HepG2 (cell line): ENCODE measurements around the gene AWAT2. TPM values are rescaled to one million over a fixed set of nuclear protein-coding genes. Genes with fewer than 3 reads are reported as not detected.

ENCODE experiments used
- ATAC-seq: fragments of 200-7000 bp; cut with Tn5 transposase; 3 replicates; pipeline ENCODE4 v1.9.1; 2020; ENCODE audit warnings: mild to moderate bottlenecking, moderate library complexity
- BruUV-seq: library from RNA; stranded (reverse); fragments of 400-500 nt; replicated peaks from 2 replicates; lab custom pipeline; 2021; lab: Mats Ljungman, UMichigan
- CTCF ChIA-PET: fragments of 300-600 bp; formaldehyde crosslinking; extraction: SDS; loops from one replicate; lab custom pipeline; 2021; ENCODE audit warnings: low total read pairs, inconsistent platforms, low intra/inter-chr PET ratio; lab: Yijun Ruan, JAX
- POLR2A ChIA-PET: fragments of 350-600 bp; sonication (Branson Sonifier 250); formaldehyde crosslinking; loops from one replicate; lab custom pipeline; 2020; ENCODE audit warnings: antibody characterized with exemption, inconsistent platforms; lab: Yijun Ruan, JAX
- DNase-seq: peaks from one replicate; pipeline ENCODE4 v3.0.0-alpha.2; 2015; ENCODE audit warnings: low spot score
- FAIRE-seq: peaks from 3 replicates; lab custom pipeline; 2011; peaks lifted over from hg19 to GRCh38; lab: Jason Lieb, UNC
- H2AFZ ChIP-seq: one replicate; pipeline ENCODE4 v1.6.1; 2011; ENCODE audit warnings: low read length, inconsistent platforms
- H3K27ac ChIP-seq: fragments of 300-600 bp; 3 replicates; pipeline ENCODE4 v1.8.0; 2011; ENCODE audit warnings: mixed run types, mild to moderate bottlenecking, mixed read lengths, low read length, inconsistent platforms; ENCODE audit not compliant: insufficient read depth; ENCODE audit errors: extremely low read length
- H3K27me3 ChIP-seq, 2 experiments: fragments of 200-600 bp in 1 of 2; 2 replicates in 1 of 2; 3 replicates in 1 of 2; pipeline versions ENCODE4 v1.6.0 to v1.8.0; 2011; ENCODE audit warnings: low read length in 2 of 2, mild to moderate bottlenecking in 2 of 2, moderate library complexity in 2 of 2, inconsistent platforms in 1 of 2; ENCODE audit not compliant: insufficient read depth in 2 of 2, control insufficient read depth in 1 of 2
- H3K36me3 ChIP-seq, 2 experiments: fragments of 200-600 bp in 1 of 2; replicated peaks in 1 of 2; 2 replicates in 1 of 2; 3 replicates in 1 of 2; pipeline versions ENCODE4 v1.5.1 to v1.8.0; 2011; ENCODE audit warnings: low read length in 2 of 2, inconsistent platforms in 1 of 2; ENCODE audit not compliant: insufficient read depth in 2 of 2, control insufficient read depth in 1 of 2
- H3K4me1 ChIP-seq: 2 replicates; pipeline ENCODE4 v1.5.1; 2012; ENCODE audit warnings: low read length, inconsistent platforms; ENCODE audit not compliant: insufficient read depth
- H3K4me2 ChIP-seq: 2 replicates; pipeline ENCODE4 v1.6.0; 2011; ENCODE audit warnings: low read depth, low read length, inconsistent platforms
- H3K4me3 ChIP-seq, 3 experiments: fragments of 200-600 bp in 1 of 3; sonication (generic), shearing (Covaris generic) in 1 of 3; replicated peaks in 1 of 3; 2 replicates each; pipeline ENCODE4 v1.5.1; 2011 to 2016; ENCODE audit warnings: low read length in 3 of 3, inconsistent platforms in 2 of 3, low read depth in 2 of 3, mild to moderate bottlenecking in 2 of 3, control low read depth in 1 of 3, mixed read lengths in 1 of 3; ENCODE audit not compliant: insufficient read depth in 1 of 3
- H3K79me2 ChIP-seq: one replicate; pipeline ENCODE4 v1.6.1; 2011; ENCODE audit warnings: low read length, inconsistent platforms; ENCODE audit not compliant: insufficient read depth
- H3K9ac ChIP-seq: 2 replicates; pipeline ENCODE4 v1.6.0; 2011; ENCODE audit warnings: mild to moderate bottlenecking, low read depth, low read length, inconsistent platforms; ENCODE audit not compliant: insufficient read depth
- H3K9me3 ChIP-seq: 2 replicates; pipeline ENCODE4 v1.5.1; 2012; ENCODE audit warnings: mild to moderate bottlenecking, low read length
- H4K20me1 ChIP-seq: 2 replicates; pipeline ENCODE4 v1.6.0; 2011; ENCODE audit warnings: inconsistent platforms, mild to moderate bottlenecking, low read length, moderate library complexity; ENCODE audit not compliant: insufficient read depth
- ARID2 ChIP-seq: sonication (generic); formaldehyde crosslinking; IDR thresholded peaks from 2 replicates; pipeline ENCODE4 v1.8.1; 2022; ENCODE audit warnings: mild to moderate bottlenecking, missing genetic modification reagents, borderline replicate concordance
- RARA ChIP-seq: IDR thresholded peaks from 2 replicates; pipeline ENCODE4 v1.6.1; 2016; ENCODE audit warnings: missing genetic modification reagents, missing compliant biosample characterization
- ZFYVE20 ChIP-seq: sonication (generic); formaldehyde crosslinking; IDR thresholded peaks from 2 replicates; pipeline ENCODE4 v1.8.0; 2023; ENCODE audit warnings: low read depth, mild to moderate bottlenecking, moderate library complexity, missing genetic modification reagents, borderline replicate concordance
- WGBS: methylation state at CpG from one replicate; pipeline ENCODE4 v1.1.6; 2017; ENCODE audit warnings: low lambda C conversion rate; 5-methylcytosine and 5-hydroxymethylcytosine counted together
- in situ Hi-C: cut with HindIII; loops from 2 replicates; pipeline ENCODE4 v1.10.0; 2017; ENCODE audit warnings: low pct_unique_long_range_greater_than_20kb; ENCODE audit not compliant: extremely low pct_ligation_motif_present
- intact Hi-C: fragments of 100-400 bp; cut with micrococcal nuclease; formaldehyde crosslinking; loops from one replicate; pipeline ENCODE4 v1.10.0; 2022; ENCODE audit not compliant: unreplicated experiment
- polyA plus RNA-seq, 8 experiments: library from polyadenylated mRNA; depleted of rRNA in 3 of 8; stranded (reverse) in 7 of 8; unstranded in 1 of 8; fragments of >200 nt; fragmentation: Illumina TruSeq in 4 of 8; extraction: Trizol in 4 of 8; gene quantifications; 2 replicates each; pipeline versions ENCODE4 v1.2.1 to v1.2.3, GENCODE V29; 2011 to 2016; ENCODE audit warnings: low read depth in 4 of 8, missing spikeins in 1 of 8, mixed read lengths in 1 of 8; ENCODE audit not compliant: insufficient read depth in 1 of 8
- total RNA-seq, 5 experiments: library from RNA; depleted of rRNA; stranded (reverse); fragments of >200 nt; fragmentation: Illumina TruSeq; extraction: Trizol; gene quantifications; 2 replicates each; pipeline ENCODE4 v1.2.3, GENCODE V29; 2016; ENCODE audit warnings: low read depth in 1 of 5
- TF ChIP-seq, protein P1 (sequence below), 2 experiments: fragments of 450-650 bp in 1 of 2; sonication (generic) in 1 of 2; formaldehyde crosslinking in 1 of 2; IDR thresholded peaks; 2 replicates each; pipeline versions ENCODE4 v1.6.1 to v1.8.0; 2016 to 2022; ENCODE audit warnings: antibody characterized with exemption in 1 of 2, mild to moderate bottlenecking in 1 of 2, missing genetic modification reagents in 1 of 2
- TF ChIP-seq, protein P2 (sequence below): IDR thresholded peaks from 2 replicates; pipeline ENCODE4 v1.6.1; 2016; ENCODE audit warnings: missing compliant biosample characterization, missing genetic modification reagents, borderline replicate concordance
- TF ChIP-seq, protein P3 (sequence below): sonication (generic); formaldehyde crosslinking; IDR thresholded peaks from 2 replicates; pipeline ENCODE4 v1.4.0; 2020; ENCODE audit warnings: missing genetic modification reagents

The AWAT2 gene
- total and polyA plus RNA-seq, 2 of the 13 experiments (the other 11 are each of a cell fraction or from before 2014, with no cell fraction given), result not detected

DNA sequence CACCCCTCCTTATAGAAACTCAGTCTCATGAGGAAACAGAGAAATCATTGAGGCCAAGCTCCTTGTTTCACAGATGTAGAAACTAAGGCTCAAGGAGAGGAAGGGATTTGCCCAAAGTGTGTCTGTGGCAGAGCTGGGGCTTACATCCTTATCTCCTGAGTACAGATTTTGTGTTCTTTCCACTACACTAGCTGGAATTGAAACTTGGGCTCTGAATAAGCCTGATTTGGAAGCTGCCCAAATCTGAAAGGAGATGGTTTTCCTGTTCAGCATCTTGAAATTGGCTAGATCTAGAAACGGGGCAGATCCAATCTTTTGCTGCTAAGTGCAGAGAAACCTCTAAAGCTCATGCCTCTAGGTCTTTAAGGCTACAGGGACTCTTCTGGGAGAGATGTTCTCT is 24.3 kb downstream of the AWAT2 start (continued):
- TF ChIP-seq, protein P1, sequence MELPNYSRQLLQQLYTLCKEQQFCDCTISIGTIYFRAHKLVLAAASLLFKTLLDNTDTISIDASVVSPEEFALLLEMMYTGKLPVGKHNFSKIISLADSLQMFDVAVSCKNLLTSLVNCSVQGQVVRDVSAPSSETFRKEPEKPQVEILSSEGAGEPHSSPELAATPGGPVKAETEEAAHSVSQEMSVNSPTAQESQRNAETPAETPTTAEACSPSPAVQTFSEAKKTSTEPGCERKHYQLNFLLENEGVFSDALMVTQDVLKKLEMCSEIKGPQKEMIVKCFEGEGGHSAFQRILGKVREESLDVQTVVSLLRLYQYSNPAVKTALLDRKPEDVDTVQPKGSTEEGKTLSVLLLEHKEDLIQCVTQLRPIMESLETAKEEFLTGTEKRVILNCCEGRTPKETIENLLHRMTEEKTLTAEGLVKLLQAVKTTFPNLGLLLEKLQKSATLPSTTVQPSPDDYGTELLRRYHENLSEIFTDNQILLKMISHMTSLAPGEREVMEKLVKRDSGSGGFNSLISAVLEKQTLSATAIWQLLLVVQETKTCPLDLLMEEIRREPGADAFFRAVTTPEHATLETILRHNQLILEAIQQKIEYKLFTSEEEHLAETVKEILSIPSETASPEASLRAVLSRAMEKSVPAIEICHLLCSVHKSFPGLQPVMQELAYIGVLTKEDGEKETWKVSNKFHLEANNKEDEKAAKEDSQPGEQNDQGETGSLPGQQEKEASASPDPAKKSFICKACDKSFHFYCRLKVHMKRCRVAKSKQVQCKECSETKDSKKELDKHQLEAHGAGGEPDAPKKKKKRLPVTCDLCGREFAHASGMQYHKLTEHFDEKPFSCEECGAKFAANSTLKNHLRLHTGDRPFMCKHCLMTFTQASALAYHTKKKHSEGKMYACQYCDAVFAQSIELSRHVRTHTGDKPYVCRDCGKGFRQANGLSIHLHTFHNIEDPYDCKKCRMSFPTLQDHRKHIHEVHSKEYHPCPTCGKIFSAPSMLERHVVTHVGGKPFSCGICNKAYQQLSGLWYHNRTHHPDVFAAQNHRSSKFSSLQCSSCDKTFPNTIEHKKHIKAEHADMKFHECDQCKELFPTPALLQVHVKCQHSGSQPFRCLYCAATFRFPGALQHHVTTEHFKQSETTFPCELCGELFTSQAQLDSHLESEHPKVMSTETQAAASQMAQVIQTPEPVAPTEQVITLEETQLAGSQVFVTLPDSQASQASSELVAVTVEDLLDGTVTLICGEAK (IDR thresholded peaks at IDR 0.05), result no peak
- TF ChIP-seq, protein P1 (CRISPR knock-in tag; IDR thresholded peaks at IDR 0.05), result no peak

DNA sequence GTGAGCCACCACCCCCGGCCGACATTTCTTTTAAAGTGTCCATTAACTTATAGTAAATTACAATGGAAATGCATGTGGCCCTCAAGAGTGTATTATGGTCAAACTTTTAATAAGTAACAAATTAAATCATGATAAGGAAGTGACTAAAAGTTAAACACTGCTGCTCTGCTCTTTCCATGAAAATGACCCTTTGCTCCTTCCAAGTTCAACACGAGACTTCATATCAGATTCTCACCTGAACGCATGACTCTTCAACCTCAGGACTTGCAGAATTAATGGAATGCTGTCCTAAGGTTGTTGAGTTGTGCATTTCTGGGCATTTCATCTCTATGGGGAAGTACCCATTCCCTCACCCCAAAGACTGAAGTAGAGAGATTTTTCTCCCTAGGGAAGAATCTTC is 27.1 kb downstream of the AWAT2 start:
- 75% methylated on average over 4 of the region's 4 CpGs for WGBS
- no peak overlapping the region for H2AFZ ChIP-seq
- in situ Hi-C loops, result no loop called here
- H3K79me2 ChIP-seq, result no peaks in the 10 kb centered on the region
- ChIA-PET POLR2A (no interaction called here), CTCF (no interaction called here)
- H3K36me3 ChIP-seq, result no peaks in the 10 kb centered on the region
- H3K9ac ChIP-seq, result no peak overlapping the region
- H3K27me3 ChIP-seq, result no peaks in the 10 kb centered on the region
- FAIRE-seq (no peak), DNase-seq (no peak), ATAC-seq (no peak)
- intact Hi-C loops, result no loop called here
- no peak overlapping the region for H3K4me3 ChIP-seq
- BruUV-seq, result no TSS peak
- TF ChIP-seq RARA (CRISPR knock-in tag) (peak; percentile 30; the same call in 1 of the 2 replicates), ARID2 (CRISPR knock-in tag) (no peak), ZFYVE20 (CRISPR knock-in tag) (no peak)
- TF ChIP-seq, protein P2, sequence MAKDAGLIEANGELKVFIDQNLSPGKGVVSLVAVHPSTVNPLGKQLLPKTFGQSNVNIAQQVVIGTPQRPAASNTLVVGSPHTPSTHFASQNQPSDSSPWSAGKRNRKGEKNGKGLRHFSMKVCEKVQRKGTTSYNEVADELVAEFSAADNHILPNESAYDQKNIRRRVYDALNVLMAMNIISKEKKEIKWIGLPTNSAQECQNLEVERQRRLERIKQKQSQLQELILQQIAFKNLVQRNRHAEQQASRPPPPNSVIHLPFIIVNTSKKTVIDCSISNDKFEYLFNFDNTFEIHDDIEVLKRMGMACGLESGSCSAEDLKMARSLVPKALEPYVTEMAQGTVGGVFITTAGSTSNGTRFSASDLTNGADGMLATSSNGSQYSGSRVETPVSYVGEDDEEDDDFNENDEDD (CRISPR knock-in tag), result no peak
- TF ChIP-seq, protein P3, sequence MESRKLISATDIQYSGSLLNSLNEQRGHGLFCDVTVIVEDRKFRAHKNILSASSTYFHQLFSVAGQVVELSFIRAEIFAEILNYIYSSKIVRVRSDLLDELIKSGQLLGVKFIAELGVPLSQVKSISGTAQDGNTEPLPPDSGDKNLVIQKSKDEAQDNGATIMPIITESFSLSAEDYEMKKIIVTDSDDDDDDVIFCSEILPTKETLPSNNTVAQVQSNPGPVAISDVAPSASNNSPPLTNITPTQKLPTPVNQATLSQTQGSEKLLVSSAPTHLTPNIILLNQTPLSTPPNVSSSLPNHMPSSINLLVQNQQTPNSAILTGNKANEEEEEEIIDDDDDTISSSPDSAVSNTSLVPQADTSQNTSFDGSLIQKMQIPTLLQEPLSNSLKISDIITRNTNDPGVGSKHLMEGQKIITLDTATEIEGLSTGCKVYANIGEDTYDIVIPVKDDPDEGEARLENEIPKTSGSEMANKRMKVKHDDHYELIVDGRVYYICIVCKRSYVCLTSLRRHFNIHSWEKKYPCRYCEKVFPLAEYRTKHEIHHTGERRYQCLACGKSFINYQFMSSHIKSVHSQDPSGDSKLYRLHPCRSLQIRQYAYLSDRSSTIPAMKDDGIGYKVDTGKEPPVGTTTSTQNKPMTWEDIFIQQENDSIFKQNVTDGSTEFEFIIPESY (CRISPR knock-in tag), result no peak
- no peak overlapping the region for H3K27ac ChIP-seq
- no peak overlapping the region for H3K4me2 ChIP-seq
- no peaks in the 10 kb centered on the region for H4K20me1 ChIP-seq
- H3K4me1 ChIP-seq, result no peaks in the 10 kb centered on the region
- H3K9me3 ChIP-seq, result no peaks in the 10 kb centered on the region
